ENCODE measurements around the gene PAIP1.

PAIP1 gene

GRCh38 chr5:43536972-43537371 is 19.9 kb downstream of the PAIP1 start:
- peaks cover 65% of the 10 kb centered on the region for H3K36me3 ChIP-seq
- TF ChIP-seq CTCF (IDR thresholded peaks at IDR 0.05): no peak

GRCh38 chr5:43533646-43534045 is 23.2 kb downstream of the PAIP1 start:
- no peak for TF ChIP-seq CTCF (IDR thresholded peaks at IDR 0.05)
- no peaks in the 10 kb centered on the region for H3K4me1 ChIP-seq (ENCODE audit: control insufficient read depth in 1 of 2, insufficient read depth in 1 of 2, low read depth in 1 of 2, low read length in 1 of 2)
- no peaks in the 10 kb centered on the region for H3K9me3 ChIP-seq
- no peaks in the 10 kb centered on the region for H3K27me3 ChIP-seq
- no peak overlapping the region for H3K4me3 ChIP-seq (ENCODE audit: low read depth in 1 of 2, low read length in 1 of 2)
- H3K36me3 ChIP-seq: peaks cover 71% of the 10 kb centered on the region
- H3K27ac ChIP-seq: no peak overlapping the region

More at GRCh38 chr5:43536972-43537371, 19.9 kb downstream of the PAIP1 start:
- Histone ChIP-seq H3K9me3 (no peaks in the 10 kb centered on the region), H3K4me3 (ENCODE audit: low read depth in 1 of 2, low read length in 1 of 2) (no peak overlapping the region), H3K27me3 (no peaks in the 10 kb centered on the region), H3K27ac (no peak overlapping the region), H3K4me1 (ENCODE audit: control insufficient read depth in 1 of 2, insufficient read depth in 1 of 2, low read depth in 1 of 2, low read length in 1 of 2) (no peaks in the 10 kb centered on the region)

- no peaks in the 10 kb centered on the region for H3K9me3 ChIP-seq
- TF ChIP-seq CTCF (IDR thresholded peaks at IDR 0.05): no peak
- no peaks in the 10 kb centered on the region for H3K4me1 ChIP-seq (ENCODE audit: control insufficient read depth in 1 of 2, insufficient read depth in 1 of 2, low read depth in 1 of 2, low read length in 1 of 2)
- no peak overlapping the region for H3K4me3 ChIP-seq (ENCODE audit: low read depth in 1 of 2, low read length in 1 of 2)
- peaks cover 68% of the 10 kb centered on the region for H3K36me3 ChIP-seq
- H3K27ac ChIP-seq: no peak overlapping the region
- no peaks in the 10 kb centered on the region for H3K27me3 ChIP-seq
These were observed 26.2 kb downstream of the PAIP1 start for GRCh38 chr5:43530648-43531047.

GRCh38 chr5:43523662-43524072 is 33.2 kb downstream of the PAIP1 start:
- Histone ChIP-seq H3K9me3 (no peaks in the 10 kb centered on the region), H3K36me3 (peaks cover 31% of the 10 kb centered on the region), H3K27ac (no peak overlapping the region), H3K4me1 (ENCODE audit: control insufficient read depth in 1 of 2, insufficient read depth in 1 of 2, low read depth in 1 of 2, low read length in 1 of 2) (no peaks in the 10 kb centered on the region), H3K27me3 (no peaks in the 10 kb centered on the region), H3K4me3 (ENCODE audit: low read depth in 1 of 2, low read length in 1 of 2) (no peak overlapping the region)
- TF ChIP-seq CTCF (IDR thresholded peaks at IDR 0.05): no peak

GRCh38 chr5:43520615-43521014 is 36.3 kb downstream of the PAIP1 start:
- H3K36me3 ChIP-seq: peaks cover 14% of the 10 kb centered on the region
- H3K27me3 ChIP-seq: no peaks in the 10 kb centered on the region
- no peak overlapping the region for H3K4me3 ChIP-seq (ENCODE audit: low read depth in 1 of 2, low read length in 1 of 2)
- H3K4me1 ChIP-seq (ENCODE audit: control insufficient read depth in 1 of 2, insufficient read depth in 1 of 2, low read depth in 1 of 2, low read length in 1 of 2): peaks cover 2% of the 10 kb centered on the region in 2 experiments
- no peak for TF ChIP-seq CTCF (IDR thresholded peaks at IDR 0.05)
- no peaks in the 10 kb centered on the region for H3K9me3 ChIP-seq
- H3K27ac ChIP-seq: no peak overlapping the region

- Histone ChIP-seq H3K9me3 (no peaks in the 10 kb centered on the region), H3K36me3 (no peaks in the 10 kb centered on the region), H3K27me3 (no peaks in the 10 kb centered on the region), H3K27ac (peak overlapping the region; percentile 69), H3K4me1 (ENCODE audit: control insufficient read depth in 1 of 2, insufficient read depth in 1 of 2, low read depth in 1 of 2, low read length in 1 of 2) (peaks cover 12 to 21% of the 10 kb centered on the region in 2 experiments), H3K4me3 (ENCODE audit: low read depth in 1 of 2, low read length in 1 of 2) (peak overlapping the region; percentile 66 to 72)
- no peak for TF ChIP-seq CTCF (IDR thresholded peaks at IDR 0.05)
These were observed 41.2 kb downstream of the PAIP1 start for GRCh38 chr5:43515678-43516048.

Measured in neutrophil (primary cell).